Tibial nerve (tissue), 4 donors: ENCODE results near the gene MPP2. TPM values are rescaled to one million over a fixed set of nuclear protein-coding genes. Genes with fewer than 3 reads are reported as not detected.
A peak's percentile ranks its signal among the peaks of the same experiment; 100 is the strongest.

Experiments used
- DNase-seq, 2 donors: peaks; one replicate each; pipeline ENCODE4 v3.0.0-alpha.2; 2019; ENCODE audit warnings: low spot score in 2 of 2
- H3K27ac ChIP-seq, 4 donors: fragments of 200-600 bp; sonication (generic) in 3 of 4; one replicate each; pipeline ENCODE4 v1.5.1; 2017 to 2019; ENCODE audit warnings: mild to moderate bottlenecking in 1 of 4
- H3K27me3 ChIP-seq, 2 donors: fragments of 200-600 bp; sonication (generic) in 1 of 2; one replicate each; pipeline versions ENCODE4 v1.5.1 to v1.6.0; 2017 to 2019
- H3K36me3 ChIP-seq, 3 donors: fragments of 200-600 bp; sonication (generic); one replicate each; pipeline ENCODE4 v1.5.1; 2018 to 2019
- H3K4me1 ChIP-seq, 4 donors: fragments of 200-600 bp; sonication (generic) in 3 of 4; one replicate each; pipeline ENCODE4 v1.5.1; 2017 to 2019
- H3K4me3 ChIP-seq, 4 donors: fragments of 200-600 bp; sonication (generic) in 3 of 4; one replicate each; pipeline ENCODE4 v1.5.1; 2017 to 2019; ENCODE audit warnings: mild to moderate bottlenecking in 1 of 4, moderate library complexity in 1 of 4
- H3K9me3 ChIP-seq, 4 donors: fragments of 200-600 bp; sonication (generic) in 3 of 4; one replicate each; pipeline ENCODE4 v1.5.1; 2017 to 2019
- EP300 ChIP-seq, 2 donors: sonication (generic); formaldehyde crosslinking; IDR thresholded peaks; one replicate each; pipeline ENCODE4 v1.6.1; 2017; ENCODE audit warnings: antibody characterized with exemption in 2 of 2, mild to moderate bottlenecking in 1 of 2
- POLR2A ChIP-seq, 2 donors: fragments of 450-650 bp; IDR thresholded peaks; one replicate each; pipeline ENCODE4 v1.6.1; 2017; ENCODE audit warnings: antibody characterized with exemption in 2 of 2, mild to moderate bottlenecking in 2 of 2, moderate library complexity in 2 of 2
- WGBS, 2 donors: methylation state at CpG; one replicate each; pipeline ENCODE4 v1.1.5; 2018; 5-methylcytosine and 5-hydroxymethylcytosine counted together
- total RNA-seq, 4 donors: library from RNA; depleted of rRNA; stranded (reverse); fragments of >200 nt; gene quantifications; one replicate each; pipeline ENCODE4 v1.1.0, GENCODE V29; 2016
- TF ChIP-seq, protein P1 (sequence below), 5 experiments: fragments of 200-600 bp in 3 of 5; fragments of 450-650 bp in 2 of 5; sonication (generic) in 3 of 5; IDR thresholded peaks; one replicate each; pipeline ENCODE4 v1.5.1; 2016 to 2019; ENCODE audit warnings: antibody characterized with exemption in 5 of 5, mild to moderate bottlenecking in 3 of 5, moderate library complexity in 2 of 5

The MPP2 gene
- total RNA-seq, 4 donors from 2014 or later: 4.2 to 22.9 (median 9.3) TPM

DNA sequence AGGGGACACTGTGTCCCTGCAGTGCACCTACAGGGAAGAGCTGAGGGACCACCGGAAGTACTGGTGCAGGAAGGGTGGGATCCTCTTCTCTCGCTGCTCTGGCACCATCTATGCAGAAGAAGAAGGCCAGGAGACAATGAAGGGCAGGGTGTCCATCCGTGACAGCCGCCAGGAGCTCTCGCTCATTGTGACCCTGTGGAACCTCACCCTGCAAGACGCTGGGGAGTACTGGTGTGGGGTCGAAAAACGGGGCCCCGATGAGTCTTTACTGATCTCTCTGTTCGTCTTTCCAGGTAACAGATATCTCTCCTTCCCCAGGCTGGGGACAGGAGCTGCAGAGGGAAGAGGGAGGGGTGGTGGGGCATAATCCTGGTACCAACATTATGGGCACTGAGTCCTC is 58.7 kb downstream of the MPP2 start:
- H3K27ac ChIP-seq: no peak overlapping the region
- H3K4me3 ChIP-seq: no peak overlapping the region
- TF ChIP-seq EP300 (IDR thresholded peaks at IDR 0.05): no peak
- TF ChIP-seq, protein P1, sequence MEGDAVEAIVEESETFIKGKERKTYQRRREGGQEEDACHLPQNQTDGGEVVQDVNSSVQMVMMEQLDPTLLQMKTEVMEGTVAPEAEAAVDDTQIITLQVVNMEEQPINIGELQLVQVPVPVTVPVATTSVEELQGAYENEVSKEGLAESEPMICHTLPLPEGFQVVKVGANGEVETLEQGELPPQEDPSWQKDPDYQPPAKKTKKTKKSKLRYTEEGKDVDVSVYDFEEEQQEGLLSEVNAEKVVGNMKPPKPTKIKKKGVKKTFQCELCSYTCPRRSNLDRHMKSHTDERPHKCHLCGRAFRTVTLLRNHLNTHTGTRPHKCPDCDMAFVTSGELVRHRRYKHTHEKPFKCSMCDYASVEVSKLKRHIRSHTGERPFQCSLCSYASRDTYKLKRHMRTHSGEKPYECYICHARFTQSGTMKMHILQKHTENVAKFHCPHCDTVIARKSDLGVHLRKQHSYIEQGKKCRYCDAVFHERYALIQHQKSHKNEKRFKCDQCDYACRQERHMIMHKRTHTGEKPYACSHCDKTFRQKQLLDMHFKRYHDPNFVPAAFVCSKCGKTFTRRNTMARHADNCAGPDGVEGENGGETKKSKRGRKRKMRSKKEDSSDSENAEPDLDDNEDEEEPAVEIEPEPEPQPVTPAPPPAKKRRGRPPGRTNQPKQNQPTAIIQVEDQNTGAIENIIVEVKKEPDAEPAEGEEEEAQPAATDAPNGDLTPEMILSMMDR (IDR thresholded peaks at IDR 0.05): no peak
- no peak for TF ChIP-seq POLR2A (IDR thresholded peaks at IDR 0.05)
- peaks cover 0 to 15% (median 0%) of the 10 kb centered on the region in 4 donors for H3K4me1 ChIP-seq
- 78 to 93% methylated on average over 10 of the region's 10 CpGs for WGBS, 2 donors
- H3K9me3 ChIP-seq: no peaks in the 10 kb centered on the region
- H3K27me3 ChIP-seq: peaks cover 0 to 12% of the 10 kb centered on the region in 2 donors
- no peaks in the 10 kb centered on the region for H3K36me3 ChIP-seq
- DNase-seq: no peak

DNA sequence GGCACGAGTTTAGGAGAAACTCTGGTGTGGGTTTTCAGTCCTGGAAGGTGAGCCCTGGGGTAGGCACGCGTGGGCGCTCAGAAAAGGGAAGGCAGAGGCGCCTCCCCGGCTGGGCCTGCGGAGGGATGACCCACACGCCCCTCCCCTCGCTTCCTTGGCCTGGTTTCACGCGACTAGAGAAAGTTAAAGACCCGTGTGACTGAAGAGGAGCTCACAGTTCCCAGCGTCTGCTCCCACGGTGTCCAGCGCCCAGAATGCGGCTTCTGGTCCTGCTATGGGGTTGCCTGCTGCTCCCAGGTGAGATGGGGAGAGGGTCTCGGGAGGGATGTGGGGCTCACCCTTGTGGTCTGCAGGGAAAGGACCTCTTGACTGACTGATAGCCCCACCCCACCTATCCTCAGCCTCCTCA is 60.4 kb downstream of the MPP2 start, which contains the start of gene CD300LG:
CD300LG (plus strand) TSS at position 214 of the 409 bp plus-strand sequence; CDS start at position 255, 41 bp downstream.
- DNase-seq: no peak
- TF ChIP-seq, protein P1 (IDR thresholded peaks at IDR 0.05): no peak
- TF ChIP-seq POLR2A (IDR thresholded peaks at IDR 0.05) (no peak), EP300 (IDR thresholded peaks at IDR 0.05) (no peak)
- peaks cover 0 to 15% (median 0%) of the 10 kb centered on the region in 4 donors for H3K4me1 ChIP-seq
- 26 to 31% methylated on average over 16 to 17 of the region's 17 CpGs for WGBS, 2 donors
- peak within 1 kb of the TSS in 1 of 4 donors; percentile 47 for H3K27ac ChIP-seq
- H3K36me3 ChIP-seq: no peaks in the 10 kb centered on the region
- no peak within 1 kb of the TSS for H3K4me3 ChIP-seq
- H3K27me3 ChIP-seq: peaks cover 0 to 7% of the 10 kb centered on the region in 2 donors
- H3K9me3 ChIP-seq: no peaks in the 10 kb centered on the region

DNA sequence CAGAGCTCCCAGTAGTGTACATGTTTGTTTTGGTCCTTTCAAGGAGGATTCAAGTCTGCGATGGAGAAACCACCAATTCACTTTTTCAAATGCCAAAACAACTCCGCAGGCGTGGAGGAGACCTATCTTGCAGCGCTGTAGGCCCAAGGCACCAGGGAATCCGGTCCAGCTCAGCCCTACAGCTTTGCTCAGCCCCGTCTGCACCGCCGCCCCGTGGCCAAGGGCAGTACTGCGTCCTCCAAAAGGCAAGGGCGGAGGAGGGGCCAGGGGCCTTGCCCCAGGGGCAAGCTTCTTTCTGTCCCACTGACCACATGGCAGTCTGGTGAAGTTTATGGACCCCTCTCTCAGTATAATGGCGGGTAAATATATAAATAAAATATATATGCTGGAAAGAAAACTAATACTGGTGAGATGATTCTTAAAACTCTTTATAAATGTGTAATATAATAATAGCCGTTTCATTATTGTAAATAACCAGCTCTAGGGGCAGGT is 61.1 kb downstream of the MPP2 start:
- peak; percentile 68 to 90 for DNase-seq
- Histone ChIP-seq H3K27me3 (peaks cover 0 to 5% of the 10 kb centered on the region in 2 donors), H3K36me3 (no peaks in the 10 kb centered on the region), H3K9me3 (no peaks in the 10 kb centered on the region), H3K4me1 (peaks cover 0 to 18% (median 0%) of the 10 kb centered on the region in 4 donors), H3K27ac (peak overlapping the region in 1 of 4 donors; percentile 47), H3K4me3 (no peak overlapping the region)
- TF ChIP-seq POLR2A (IDR thresholded peaks at IDR 0.05) (no peak), EP300 (IDR thresholded peaks at IDR 0.05) (peak in 1 of 2 donors; percentile 63)
- TF ChIP-seq, protein P1 (IDR thresholded peaks at IDR 0.05): peak; percentile 87 to 99 (median 92)
- WGBS, 2 donors: 5 to 10% methylated on average over 13 of the region's 13 CpGs

DNA sequence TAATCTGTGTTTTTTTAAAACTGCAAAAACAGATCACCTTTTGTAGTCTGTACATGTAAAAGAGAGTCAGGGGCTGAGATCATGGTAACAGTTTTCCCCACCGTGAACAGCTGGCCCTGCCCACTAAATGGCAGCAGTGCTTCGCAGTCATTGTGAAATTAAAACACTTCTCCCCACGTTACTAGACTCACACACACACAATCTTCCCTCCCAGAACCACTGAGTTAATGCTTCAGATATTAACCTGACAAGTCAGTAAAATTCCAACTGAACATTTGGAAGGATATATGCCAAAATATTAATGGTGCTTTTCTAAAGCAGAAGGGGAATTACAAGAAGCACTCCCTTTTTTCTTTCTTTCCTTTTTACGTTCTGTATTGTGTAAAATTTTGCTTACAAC is 61.6 kb downstream of the MPP2 start:
- TF ChIP-seq, protein P1 (IDR thresholded peaks at IDR 0.05): no peak
- TF ChIP-seq POLR2A (IDR thresholded peaks at IDR 0.05): no peak
- no peak for TF ChIP-seq EP300 (IDR thresholded peaks at IDR 0.05)
- Histone ChIP-seq H3K9me3 (no peaks in the 10 kb centered on the region), H3K27ac (peak overlapping the region in 1 of 4 donors; percentile 3), H3K4me1 (peaks cover 0 to 23% (median 0%) of the 10 kb centered on the region in 4 donors), H3K27me3 (peaks cover 0 to 5% of the 10 kb centered on the region in 2 donors), H3K36me3 (no peaks in the 10 kb centered on the region), H3K4me3 (no peak overlapping the region)
- WGBS, 2 donors: 58 to 63% methylated on average over 4 of the region's 4 CpGs
- DNase-seq: no peak

DNA sequence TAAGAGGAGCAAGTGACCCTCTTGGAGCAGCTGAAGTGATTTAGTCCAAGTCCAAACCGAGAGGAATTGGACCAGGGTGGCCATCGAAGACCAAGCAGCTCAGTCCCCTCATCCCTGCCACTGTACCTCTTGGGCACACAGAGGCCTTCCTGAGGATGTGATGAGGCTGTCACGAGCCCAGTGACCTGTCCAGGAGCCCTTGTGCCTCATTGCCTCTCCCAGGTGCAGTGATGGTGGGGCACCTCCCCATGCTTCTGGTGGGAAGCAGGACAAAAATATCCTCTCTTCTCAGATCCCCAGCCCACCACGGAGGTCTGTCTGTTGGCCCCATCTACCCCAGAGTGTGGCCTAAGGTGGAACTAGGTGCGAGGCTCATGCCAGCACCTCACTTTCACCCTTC is 63.1 kb downstream of the MPP2 start:
- Histone ChIP-seq H3K4me3 (no peak overlapping the region), H3K27me3 (peaks cover 0 to 5% of the 10 kb centered on the region in 2 donors), H3K4me1 (peaks cover 0 to 34% (median 0%) of the 10 kb centered on the region in 4 donors), H3K9me3 (no peaks in the 10 kb centered on the region), H3K27ac (no peak overlapping the region), H3K36me3 (no peaks in the 10 kb centered on the region)
- TF ChIP-seq POLR2A (IDR thresholded peaks at IDR 0.05) (no peak), EP300 (IDR thresholded peaks at IDR 0.05) (no peak)
- TF ChIP-seq, protein P1 (IDR thresholded peaks at IDR 0.05): no peak
- 87 to 88% methylated on average over 5 of the region's 5 CpGs for WGBS, 2 donors
- DNase-seq: no peak
